Neural progenitor cell (in vitro differentiated cells): ENCODE results near the gene PDE6A.

Source experiments
- EZH2 ChIP-seq: fragments of 200-600 bp; sonication (generic); IDR thresholded peaks from 2 replicates; pipeline ENCODE4 v1.6.1; 2017; ENCODE audit warnings: antibody characterized with exemption, mild to moderate bottlenecking, moderate library complexity
- EZH2phosphoT487 ChIP-seq: fragments of 200-600 bp; sonication (generic); IDR thresholded peaks from 2 replicates; pipeline ENCODE4 v1.6.1; 2017; ENCODE audit warnings: antibody characterized with exemption
- TF ChIP-seq, protein P1 (sequence below): fragments of 200-600 bp; sonication (generic); IDR thresholded peaks from 2 replicates; pipeline ENCODE4 v1.5.1; 2017; ENCODE audit warnings: antibody characterized with exemption, mild to moderate bottlenecking

GRCh38 chr5:149935431-149935901, 9.1 kb downstream of the PDE6A start:
- TF ChIP-seq, protein P1, sequence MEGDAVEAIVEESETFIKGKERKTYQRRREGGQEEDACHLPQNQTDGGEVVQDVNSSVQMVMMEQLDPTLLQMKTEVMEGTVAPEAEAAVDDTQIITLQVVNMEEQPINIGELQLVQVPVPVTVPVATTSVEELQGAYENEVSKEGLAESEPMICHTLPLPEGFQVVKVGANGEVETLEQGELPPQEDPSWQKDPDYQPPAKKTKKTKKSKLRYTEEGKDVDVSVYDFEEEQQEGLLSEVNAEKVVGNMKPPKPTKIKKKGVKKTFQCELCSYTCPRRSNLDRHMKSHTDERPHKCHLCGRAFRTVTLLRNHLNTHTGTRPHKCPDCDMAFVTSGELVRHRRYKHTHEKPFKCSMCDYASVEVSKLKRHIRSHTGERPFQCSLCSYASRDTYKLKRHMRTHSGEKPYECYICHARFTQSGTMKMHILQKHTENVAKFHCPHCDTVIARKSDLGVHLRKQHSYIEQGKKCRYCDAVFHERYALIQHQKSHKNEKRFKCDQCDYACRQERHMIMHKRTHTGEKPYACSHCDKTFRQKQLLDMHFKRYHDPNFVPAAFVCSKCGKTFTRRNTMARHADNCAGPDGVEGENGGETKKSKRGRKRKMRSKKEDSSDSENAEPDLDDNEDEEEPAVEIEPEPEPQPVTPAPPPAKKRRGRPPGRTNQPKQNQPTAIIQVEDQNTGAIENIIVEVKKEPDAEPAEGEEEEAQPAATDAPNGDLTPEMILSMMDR, result no peak
- TF ChIP-seq EZH2, result no peak
- TF ChIP-seq EZH2phosphoT487, result no peak
